ENCODE results near the gene ITCH.

The ITCH gene

DNA sequence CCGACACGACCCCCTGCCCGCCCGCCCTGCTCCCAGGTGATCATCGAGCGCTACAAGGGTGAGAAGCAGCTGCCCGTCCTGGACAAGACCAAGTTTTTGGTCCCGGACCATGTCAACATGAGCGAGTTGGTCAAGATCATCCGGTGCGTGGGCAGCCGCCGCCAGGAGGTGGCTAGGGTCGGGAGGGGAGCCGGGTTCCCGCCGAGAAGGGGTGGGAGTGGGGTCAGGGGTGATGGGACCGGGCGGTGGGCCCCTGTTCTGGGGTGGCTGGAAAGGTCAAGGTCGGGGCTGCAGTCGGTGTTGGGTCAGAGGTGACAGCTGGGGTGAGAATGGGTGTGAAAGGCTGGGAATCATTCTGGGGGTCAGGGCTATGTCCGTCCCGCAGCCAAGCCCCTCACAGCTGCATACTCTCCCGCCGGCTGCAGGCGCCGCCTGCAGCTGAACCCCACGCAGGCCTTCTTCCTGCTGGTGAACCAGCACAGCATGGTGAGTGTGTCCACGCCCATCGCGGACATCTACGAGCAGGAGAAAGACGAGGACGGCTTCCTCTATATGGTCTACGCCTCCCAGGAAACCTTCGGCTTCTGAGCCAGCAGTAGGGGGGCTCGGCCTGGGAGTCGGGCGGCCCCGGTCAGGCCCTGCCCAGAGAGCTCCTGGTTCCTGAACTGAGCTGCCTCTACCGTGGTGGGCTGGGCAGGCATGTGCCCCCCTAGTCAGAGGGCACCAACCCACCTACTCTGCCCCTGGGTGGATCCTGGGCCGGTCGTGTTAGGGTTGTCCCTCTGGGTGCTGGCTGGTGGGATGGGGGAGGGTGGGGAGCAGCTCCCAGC is 196.5 kb downstream of the ITCH start:
- DNase-seq (no peak), ATAC-seq (ENCODE audit: insufficient read depth, low read depth) (no peak)
- H3K4me1 ChIP-seq (ENCODE audit: insufficient read depth, low read length): no peaks in the 10 kb centered on the region
- H3K27ac ChIP-seq (ENCODE audit: low read length): no peak overlapping the region
- TF ChIP-seq, protein P1, sequence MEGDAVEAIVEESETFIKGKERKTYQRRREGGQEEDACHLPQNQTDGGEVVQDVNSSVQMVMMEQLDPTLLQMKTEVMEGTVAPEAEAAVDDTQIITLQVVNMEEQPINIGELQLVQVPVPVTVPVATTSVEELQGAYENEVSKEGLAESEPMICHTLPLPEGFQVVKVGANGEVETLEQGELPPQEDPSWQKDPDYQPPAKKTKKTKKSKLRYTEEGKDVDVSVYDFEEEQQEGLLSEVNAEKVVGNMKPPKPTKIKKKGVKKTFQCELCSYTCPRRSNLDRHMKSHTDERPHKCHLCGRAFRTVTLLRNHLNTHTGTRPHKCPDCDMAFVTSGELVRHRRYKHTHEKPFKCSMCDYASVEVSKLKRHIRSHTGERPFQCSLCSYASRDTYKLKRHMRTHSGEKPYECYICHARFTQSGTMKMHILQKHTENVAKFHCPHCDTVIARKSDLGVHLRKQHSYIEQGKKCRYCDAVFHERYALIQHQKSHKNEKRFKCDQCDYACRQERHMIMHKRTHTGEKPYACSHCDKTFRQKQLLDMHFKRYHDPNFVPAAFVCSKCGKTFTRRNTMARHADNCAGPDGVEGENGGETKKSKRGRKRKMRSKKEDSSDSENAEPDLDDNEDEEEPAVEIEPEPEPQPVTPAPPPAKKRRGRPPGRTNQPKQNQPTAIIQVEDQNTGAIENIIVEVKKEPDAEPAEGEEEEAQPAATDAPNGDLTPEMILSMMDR (IDR thresholded peaks at IDR 0.05; ENCODE audit: borderline replicate concordance, extremely low read depth, low read length, poor library complexity, severe bottlenecking): no peak
- no peak for TF ChIP-seq EZH2 (IDR thresholded peaks at IDR 0.05; ENCODE audit: borderline replicate concordance, low read depth, low read length, severe bottlenecking)
- no peaks in the 10 kb centered on the region for H4K20me1 ChIP-seq (ENCODE audit: insufficient read depth, low read length)
- no peaks in the 10 kb centered on the region for H3K79me2 ChIP-seq (ENCODE audit: insufficient read depth, low read length)
- no peaks in the 10 kb centered on the region for H3K9me3 ChIP-seq (ENCODE audit: insufficient read depth, low read length, severe bottlenecking)
- no peak overlapping the region for H3K4me2 ChIP-seq (ENCODE audit: insufficient read depth, low read length)
- H3K27me3 ChIP-seq (ENCODE audit: insufficient read depth, low read length, poor library complexity): no peaks in the 10 kb centered on the region
- no peak overlapping the region for H3K9ac ChIP-seq (ENCODE audit: low read depth, low read length)
- no peak overlapping the region for H3K4me3 ChIP-seq (ENCODE audit: low read depth in 1 of 2, low read length in 2 of 2)
- peaks cover 40% of the 10 kb centered on the region for H3K36me3 ChIP-seq (ENCODE audit: insufficient read depth, low read length)
- H2AFZ ChIP-seq (ENCODE audit: low read depth, low read length): no peak overlapping the region

DNA sequence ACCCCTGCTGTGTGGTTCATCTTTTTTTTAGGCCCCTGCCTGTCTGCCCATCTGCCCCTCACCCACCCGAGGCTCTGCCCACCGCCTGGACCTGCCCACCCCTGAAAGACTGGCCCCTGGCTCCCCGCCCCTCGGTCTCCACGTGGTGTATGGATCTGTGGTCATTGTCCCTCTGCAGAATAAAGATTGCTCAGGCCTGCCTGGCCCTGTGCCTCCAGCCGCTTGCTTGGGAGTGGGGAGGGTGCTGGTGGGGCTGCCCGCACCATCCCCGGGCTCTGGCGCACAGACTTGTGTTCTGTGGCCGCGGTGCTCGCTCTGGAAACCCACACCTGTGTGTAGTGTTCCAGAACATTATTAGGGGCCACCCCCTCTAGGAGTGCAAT is 197.1 kb downstream of the ITCH start:
- Histone ChIP-seq H3K9ac (ENCODE audit: low read depth, low read length) (no peak overlapping the region), H3K4me3 (ENCODE audit: low read depth in 1 of 2, low read length in 2 of 2) (no peak overlapping the region), H3K27me3 (ENCODE audit: insufficient read depth, low read length, poor library complexity) (no peaks in the 10 kb centered on the region), H3K4me2 (ENCODE audit: insufficient read depth, low read length) (no peak overlapping the region), H3K9me3 (ENCODE audit: insufficient read depth, low read length, severe bottlenecking) (no peaks in the 10 kb centered on the region), H2AFZ (ENCODE audit: low read depth, low read length) (no peak overlapping the region), H3K36me3 (ENCODE audit: insufficient read depth, low read length) (peaks cover 40% of the 10 kb centered on the region), H3K79me2 (ENCODE audit: insufficient read depth, low read length) (no peaks in the 10 kb centered on the region), H4K20me1 (ENCODE audit: insufficient read depth, low read length) (no peaks in the 10 kb centered on the region), H3K4me1 (ENCODE audit: insufficient read depth, low read length) (no peaks in the 10 kb centered on the region), H3K27ac (ENCODE audit: low read length) (no peak overlapping the region)
- ATAC-seq (ENCODE audit: insufficient read depth, low read depth): no peak
- DNase-seq: no peak
- TF ChIP-seq, protein P1 (IDR thresholded peaks at IDR 0.05; ENCODE audit: borderline replicate concordance, extremely low read depth, low read length, poor library complexity, severe bottlenecking): no peak
- TF ChIP-seq EZH2 (IDR thresholded peaks at IDR 0.05; ENCODE audit: borderline replicate concordance, low read depth, low read length, severe bottlenecking): no peak

DNA sequence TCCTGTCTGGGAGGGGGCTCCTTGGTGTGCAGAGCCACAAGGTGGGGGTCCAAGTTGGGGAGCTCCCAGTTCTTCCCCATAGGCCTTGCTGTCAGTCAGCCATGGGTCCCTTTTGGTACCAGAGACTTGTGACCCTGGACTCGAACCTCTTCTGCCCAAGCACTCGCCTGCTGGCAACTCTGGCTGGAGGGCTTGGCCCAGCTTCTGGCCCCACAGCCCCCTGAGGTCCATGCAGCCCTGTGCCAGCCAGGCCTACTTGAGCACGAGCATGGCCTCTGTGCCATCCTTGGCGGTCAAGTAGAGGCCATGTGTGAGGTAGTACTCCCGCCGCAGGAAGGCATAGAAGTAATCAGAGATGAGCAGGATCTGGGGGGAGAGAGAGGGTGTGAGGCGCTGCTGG is 197.5 kb downstream of the ITCH start:
- Histone ChIP-seq H3K27me3 (ENCODE audit: insufficient read depth, low read length, poor library complexity) (no peaks in the 10 kb centered on the region), H3K9me3 (ENCODE audit: insufficient read depth, low read length, severe bottlenecking) (no peaks in the 10 kb centered on the region), H3K9ac (ENCODE audit: low read depth, low read length) (no peak overlapping the region), H4K20me1 (ENCODE audit: insufficient read depth, low read length) (peaks cover 1% of the 10 kb centered on the region; the same call in 1 of the 2 replicates), H3K36me3 (ENCODE audit: insufficient read depth, low read length) (peaks cover 43% of the 10 kb centered on the region), H3K4me1 (ENCODE audit: insufficient read depth, low read length) (no peaks in the 10 kb centered on the region), H3K27ac (ENCODE audit: low read length) (no peak overlapping the region), H3K79me2 (ENCODE audit: insufficient read depth, low read length) (no peaks in the 10 kb centered on the region), H2AFZ (ENCODE audit: low read depth, low read length) (no peak overlapping the region), H3K4me3 (ENCODE audit: low read depth in 1 of 2, low read length in 2 of 2) (no peak overlapping the region), H3K4me2 (ENCODE audit: insufficient read depth, low read length) (no peak overlapping the region)
- DNase-seq (no peak), ATAC-seq (ENCODE audit: insufficient read depth, low read depth) (no peak)
- TF ChIP-seq EZH2 (IDR thresholded peaks at IDR 0.05; ENCODE audit: borderline replicate concordance, low read depth, low read length, severe bottlenecking): no peak
- TF ChIP-seq, protein P1 (IDR thresholded peaks at IDR 0.05; ENCODE audit: borderline replicate concordance, extremely low read depth, low read length, poor library complexity, severe bottlenecking): no peak
